MM.1S (cell line): ENCODE results near the gene CLIC4.
"Not testable (repeated sequence)": the region's sequence is repeated elsewhere in the genome, so short reads cannot be mapped to it uniquely, and the experiment has no call there.

ENCODE experiments used
- DNase-seq: peaks from one replicate; pipeline ENCODE4 v3.0.0-alpha.2; 2015
- H2AFZ ChIP-seq: fragments of 300-600 bp; sonication (generic); 2 replicates; pipeline ENCODE4 v1.6.0; 2016; ENCODE audit warnings: antibody characterized with exemption, low read length
- H3F3A ChIP-seq: fragments of 300-600 bp; sonication (generic); 2 replicates; pipeline ENCODE4 v1.6.1; 2016; ENCODE audit warnings: mild to moderate bottlenecking, antibody characterized with exemption, low read length, moderate library complexity, mixed read lengths; ENCODE audit not compliant: insufficient read depth
- H3K27ac ChIP-seq: fragments of 300-600 bp; sonication (generic); 2 replicates; pipeline ENCODE4 v1.5.1; 2016; ENCODE audit warnings: mild to moderate bottlenecking, low read length
- H3K27me3 ChIP-seq: fragments of 300-600 bp; sonication (generic); replicated peaks from 2 replicates; pipeline ENCODE4 v1.6.0; 2016; ENCODE audit warnings: low read length; ENCODE audit not compliant: insufficient read depth
- H3K36me3 ChIP-seq: fragments of 300-600 bp; sonication (generic); replicated peaks from 2 replicates; pipeline ENCODE4 v1.6.1; 2016; ENCODE audit warnings: mild to moderate bottlenecking, low read length, mixed read lengths; ENCODE audit not compliant: insufficient read depth
- H3K4me1 ChIP-seq: fragments of 300-600 bp; sonication (generic); 2 replicates; pipeline ENCODE4 v1.6.1; 2016; ENCODE audit warnings: low read length, mixed read lengths
- H3K4me2 ChIP-seq: fragments of 300-600 bp; sonication (generic); 2 replicates; pipeline ENCODE4 v1.6.0; 2016; ENCODE audit warnings: low read depth, low read length
- H3K4me3 ChIP-seq: fragments of 300-600 bp; sonication (generic); 2 replicates; pipeline ENCODE4 v1.5.1; 2016; ENCODE audit warnings: low read length, mixed read lengths
- H3K79me2 ChIP-seq: fragments of 300-600 bp; sonication (generic); 2 replicates; pipeline ENCODE4 v1.6.1; 2016; ENCODE audit warnings: mixed run types, low read length, mixed read lengths
- H3K9ac ChIP-seq: fragments of 300-600 bp; sonication (generic); 2 replicates; pipeline ENCODE4 v1.6.1; 2016; ENCODE audit warnings: low read length, mixed read lengths
- H3K9me2 ChIP-seq: fragments of 300-600 bp; sonication (generic); replicated peaks from 2 replicates; pipeline ENCODE4 v1.6.1; 2016; ENCODE audit warnings: mild to moderate bottlenecking, low read length, mixed read lengths; ENCODE audit not compliant: insufficient read depth
- H3K9me3 ChIP-seq: fragments of 300-600 bp; sonication (generic); replicated peaks from 2 replicates; pipeline ENCODE4 v1.6.1; 2016; ENCODE audit warnings: mild to moderate bottlenecking, low read length, mixed read lengths; ENCODE audit not compliant: insufficient read depth
- H4K20me1 ChIP-seq: fragments of 300-600 bp; sonication (generic); 2 replicates; pipeline ENCODE4 v1.6.1; 2016; ENCODE audit warnings: mild to moderate bottlenecking, low read length, moderate library complexity, mixed read lengths; ENCODE audit not compliant: insufficient read depth
- EZH2 ChIP-seq: fragments of 300-600 bp; sonication (generic); optimal IDR thresholded peaks from 2 replicates; pipeline ENCODE3; 2017; ENCODE audit warnings: low read depth, mild to moderate bottlenecking, antibody characterized with exemption, low read length, mixed read lengths
- EZH2phosphoT487 ChIP-seq: fragments of 300-600 bp; sonication (generic); IDR thresholded peaks from 2 replicates; pipeline ENCODE4 v1.6.1; 2018; ENCODE audit warnings: antibody characterized with exemption, low read length
- TF ChIP-seq, protein P1 (sequence below): fragments of 300-600 bp; sonication (generic); IDR thresholded peaks from 2 replicates; pipeline ENCODE4 v1.5.1; 2016; ENCODE audit warnings: antibody characterized with exemption, low read length, mixed read lengths

CLIC4 gene

DNA sequence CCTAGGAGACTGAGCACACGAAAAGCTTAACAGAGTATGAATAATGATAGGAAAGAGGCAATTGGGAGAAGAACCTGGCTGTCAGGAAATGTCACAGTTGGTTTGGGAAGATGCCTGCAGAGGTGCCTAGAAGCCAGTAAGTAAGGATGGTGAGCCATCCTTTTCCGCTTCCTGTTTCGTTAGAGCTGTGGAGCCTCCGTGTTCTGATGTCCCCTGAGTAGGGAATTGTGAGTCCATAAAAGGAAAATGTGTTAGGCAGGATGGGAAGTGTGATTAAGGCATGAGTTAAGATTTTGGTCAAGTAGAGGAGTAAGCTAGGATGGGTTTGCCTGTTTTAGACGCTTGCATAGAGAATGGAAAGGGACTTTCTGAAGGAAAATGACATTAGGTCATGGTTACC is 9.0 kb downstream of the CLIC4 start:
- Histone ChIP-seq H3K4me1 (peaks cover 15% of the 10 kb centered on the region), H3F3A (peaks cover 6% of the 10 kb centered on the region), H3K4me3 (no peak overlapping the region), H3K36me3 (peaks cover 4% of the 10 kb centered on the region; the same call in 1 of the 2 replicates), H3K9me3 (no peaks in the 10 kb centered on the region), H4K20me1 (peaks cover 26% of the 10 kb centered on the region), H3K27ac (no peak overlapping the region), H3K9me2 (no peaks in the 10 kb centered on the region), H3K4me2 (no peak overlapping the region), H3K9ac (no peak overlapping the region), H3K27me3 (no peaks in the 10 kb centered on the region), H2AFZ (no peak overlapping the region), H3K79me2 (peaks cover 99% of the 10 kb centered on the region)
- DNase-seq: no peak
- TF ChIP-seq EZH2phosphoT487 (no peak), EZH2 (no peak)
- TF ChIP-seq, protein P1, sequence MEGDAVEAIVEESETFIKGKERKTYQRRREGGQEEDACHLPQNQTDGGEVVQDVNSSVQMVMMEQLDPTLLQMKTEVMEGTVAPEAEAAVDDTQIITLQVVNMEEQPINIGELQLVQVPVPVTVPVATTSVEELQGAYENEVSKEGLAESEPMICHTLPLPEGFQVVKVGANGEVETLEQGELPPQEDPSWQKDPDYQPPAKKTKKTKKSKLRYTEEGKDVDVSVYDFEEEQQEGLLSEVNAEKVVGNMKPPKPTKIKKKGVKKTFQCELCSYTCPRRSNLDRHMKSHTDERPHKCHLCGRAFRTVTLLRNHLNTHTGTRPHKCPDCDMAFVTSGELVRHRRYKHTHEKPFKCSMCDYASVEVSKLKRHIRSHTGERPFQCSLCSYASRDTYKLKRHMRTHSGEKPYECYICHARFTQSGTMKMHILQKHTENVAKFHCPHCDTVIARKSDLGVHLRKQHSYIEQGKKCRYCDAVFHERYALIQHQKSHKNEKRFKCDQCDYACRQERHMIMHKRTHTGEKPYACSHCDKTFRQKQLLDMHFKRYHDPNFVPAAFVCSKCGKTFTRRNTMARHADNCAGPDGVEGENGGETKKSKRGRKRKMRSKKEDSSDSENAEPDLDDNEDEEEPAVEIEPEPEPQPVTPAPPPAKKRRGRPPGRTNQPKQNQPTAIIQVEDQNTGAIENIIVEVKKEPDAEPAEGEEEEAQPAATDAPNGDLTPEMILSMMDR: no peak

DNA sequence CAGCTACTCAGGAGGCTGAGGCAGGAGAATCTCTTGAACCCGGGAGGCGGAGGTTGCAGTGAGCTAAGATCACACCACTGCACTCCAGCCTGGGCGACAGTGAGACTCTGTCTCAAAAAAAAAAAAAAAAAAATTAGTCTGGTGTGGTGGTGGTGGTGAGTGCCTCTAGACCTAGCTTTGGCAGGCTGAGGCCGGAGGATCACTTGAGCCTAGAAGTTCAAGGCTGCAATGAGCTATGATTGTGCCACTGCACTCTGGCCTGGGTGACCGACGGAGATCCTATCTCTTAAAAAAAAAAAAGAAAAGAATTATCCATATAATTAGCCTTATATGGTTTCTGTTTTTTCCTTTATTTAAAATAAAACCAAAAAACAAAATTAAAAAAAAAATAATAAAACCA is 10.1 kb downstream of the CLIC4 start:
- DNase-seq, H3F3A ChIP-seq, H3K27me3 ChIP-seq, H3K4me2 ChIP-seq, H3K4me3 ChIP-seq, H3K9me3 ChIP-seq, H3K36me3 ChIP-seq, H3K4me1 ChIP-seq, H3K27ac ChIP-seq, H3K9me2 ChIP-seq, H2AFZ ChIP-seq, H3K9ac ChIP-seq: not testable (repeated sequence)
- Histone ChIP-seq H3K79me2 (peaks cover 99% of the 10 kb centered on the region), H4K20me1 (peaks cover 28% of the 10 kb centered on the region)

DNA sequence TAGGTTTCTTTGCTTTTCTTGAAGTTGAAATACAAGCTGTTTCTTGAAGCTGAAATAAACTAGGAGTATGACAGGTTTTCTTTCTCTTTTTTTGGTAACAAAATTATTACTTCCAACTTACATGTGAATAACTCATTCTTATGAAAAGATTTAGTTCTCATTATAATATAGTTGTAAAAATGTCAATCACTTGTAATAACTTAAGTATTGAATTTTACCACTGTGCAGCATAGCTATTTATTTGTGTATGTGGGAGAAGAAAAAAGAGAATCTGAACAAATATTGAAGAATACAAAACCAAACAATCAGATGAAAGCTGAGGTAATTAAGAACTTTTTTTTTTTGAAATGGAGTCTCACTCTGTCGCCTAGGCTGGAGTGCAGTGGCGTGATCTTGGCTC is 11.1 kb downstream of the CLIC4 start:
- Histone ChIP-seq H3K79me2 (peaks cover 99% of the 10 kb centered on the region), H3K9me3 (no peaks in the 10 kb centered on the region), H3K4me3 (no peak overlapping the region), H3K4me1 (0 out of 2 replicates have a peak, but pooled peaks cover 6% of the 10 kb centered on the region), H3K4me2 (no peak overlapping the region), H3K36me3 (peaks cover 4% of the 10 kb centered on the region; the same call in 1 of the 2 replicates), H3K9me2 (no peaks in the 10 kb centered on the region), H3F3A (no peaks in the 10 kb centered on the region), H3K9ac (no peak overlapping the region), H3K27ac (no peak overlapping the region), H3K27me3 (no peaks in the 10 kb centered on the region), H2AFZ (no peak overlapping the region), H4K20me1 (peaks cover 34% of the 10 kb centered on the region)
- TF ChIP-seq, protein P1: no peak
- TF ChIP-seq EZH2phosphoT487 (no peak), EZH2 (no peak)
- DNase-seq: no peak

DNA sequence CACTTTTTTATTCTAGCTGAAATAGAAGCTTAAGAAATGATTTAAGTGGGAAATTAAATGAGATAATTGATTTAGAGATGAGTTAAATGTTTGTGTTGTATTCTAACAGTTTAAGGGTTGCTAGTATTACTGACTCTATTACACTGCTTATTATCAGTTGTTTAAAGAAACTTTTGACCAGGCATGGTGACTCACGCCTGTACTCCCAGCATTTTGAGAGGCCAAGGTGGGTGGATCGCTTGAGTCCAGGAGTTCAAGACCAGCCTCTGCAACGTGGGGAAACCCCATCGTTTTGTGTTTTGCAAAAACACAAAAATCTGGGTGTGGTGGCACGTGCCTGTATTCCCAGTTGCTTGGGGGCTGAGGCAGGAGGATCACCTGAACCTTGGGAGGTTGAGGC is 14.2 kb downstream of the CLIC4 start:
- H3K9ac ChIP-seq: no peak overlapping the region
- peaks cover 4% of the 10 kb centered on the region; the same call in 1 of the 2 replicates for H3K36me3 ChIP-seq
- H3K4me2 ChIP-seq: no peak overlapping the region
- no peaks in the 10 kb centered on the region for H3F3A ChIP-seq
- no peak overlapping the region for H3K27ac ChIP-seq
- H4K20me1 ChIP-seq: peaks cover 31% of the 10 kb centered on the region
- H3K79me2 ChIP-seq: peaks cover 99% of the 10 kb centered on the region
- H3K27me3 ChIP-seq: no peaks in the 10 kb centered on the region
- DNase-seq: no peak
- no peak overlapping the region for H3K4me3 ChIP-seq
- TF ChIP-seq, protein P1: no peak
- TF ChIP-seq EZH2 (no peak), EZH2phosphoT487 (no peak)
- H3K4me1 ChIP-seq: no peaks in the 10 kb centered on the region
- H2AFZ ChIP-seq: no peak overlapping the region
- H3K9me2 ChIP-seq: no peaks in the 10 kb centered on the region
- no peaks in the 10 kb centered on the region for H3K9me3 ChIP-seq
